Tibial artery (tissue), 4 donors: ENCODE data around the gene CHN1.

Experiments used
- DNase-seq, 2 donors: peaks; one replicate each; pipeline ENCODE4 v3.0.0-alpha.2; 2019
- H3K27ac ChIP-seq, 2 donors: fragments of 200-600 bp; sonication (generic) in 1 of 2; 1 replicate in 1 of 2; 2 replicates in 1 of 2; pipeline ENCODE4 v1.5.1; 2018 to 2019; ENCODE audit warnings: mild to moderate bottlenecking in 1 of 2
- H3K27me3 ChIP-seq, 2 donors: fragments of 200-600 bp; sonication (generic) in 1 of 2; one replicate each; pipeline versions ENCODE4 v1.5.1 to v1.6.0; 2016 to 2019
- H3K36me3 ChIP-seq, 3 donors: fragments of 200-600 bp; sonication (generic) in 2 of 3; one replicate each; pipeline ENCODE4 v1.5.1; 2016 to 2019; ENCODE audit warnings: mild to moderate bottlenecking in 2 of 3
- H3K4me1 ChIP-seq, 4 donors: fragments of 200-600 bp; sonication (generic) in 2 of 4; 1 replicate in 3 of 4; 2 replicates in 1 of 4; pipeline ENCODE4 v1.5.1; 2016 to 2019
- H3K4me3 ChIP-seq, 2 donors: fragments of 200-600 bp; sonication (generic) in 1 of 2; 1 replicate in 1 of 2; 2 replicates in 1 of 2; pipeline ENCODE4 v1.5.1; 2018 to 2019; ENCODE audit warnings: mild to moderate bottlenecking in 2 of 2
- H3K9me3 ChIP-seq, 3 donors: fragments of 200-600 bp; sonication (generic) in 1 of 3; one replicate each; pipeline ENCODE4 v1.5.1; 2016 to 2019
- CTCF ChIP-seq, 2 experiments: fragments of 200-600 bp in 1 of 2; fragments of 450-650 bp in 1 of 2; IDR thresholded peaks; one replicate each; pipeline ENCODE4 v1.5.1; 2017 to 2019; ENCODE audit warnings: antibody characterized with exemption in 2 of 2, mild to moderate bottlenecking in 1 of 2, moderate library complexity in 1 of 2
- intact Hi-C: fragments of 100-400 bp; cut with DNase I; formaldehyde crosslinking; loops from one replicate; pipeline ENCODE4 v1.15.0; 2023; ENCODE audit warnings: low total_unique reads

CHN1 gene

GRCh38 chr2:174800436-174801205 is 204.6 kb downstream of the CHN1 start:
- no peaks in the 10 kb centered on the region for H3K4me1 ChIP-seq
- H3K4me3 ChIP-seq = no peak overlapping the region
- no peaks in the 10 kb centered on the region for H3K9me3 ChIP-seq
- peaks cover 0 to 10% (median 0%) of the 10 kb centered on the region in 3 donors for H3K36me3 ChIP-seq
- intact Hi-C loops = no loop called here
- no peak for TF ChIP-seq CTCF (IDR thresholded peaks at IDR 0.05)
- DNase-seq = no peak
- no peak overlapping the region for H3K27ac ChIP-seq
- no peaks in the 10 kb centered on the region for H3K27me3 ChIP-seq

- no peak overlapping the region for H3K4me3 ChIP-seq
- no peaks in the 10 kb centered on the region for H3K27me3 ChIP-seq
- H3K9me3 ChIP-seq = no peaks in the 10 kb centered on the region
- H3K27ac ChIP-seq = no peak overlapping the region
- TF ChIP-seq CTCF (IDR thresholded peaks at IDR 0.05) = no peak
- H3K36me3 ChIP-seq = peaks cover 0 to 10% (median 0%) of the 10 kb centered on the region in 3 donors
- intact Hi-C loops = no loop called here
- H3K4me1 ChIP-seq = no peaks in the 10 kb centered on the region
- no peak for DNase-seq
Observed at GRCh38 chr2:174798801-174799200, 206.4 kb downstream of the CHN1 start.

GRCh38 chr2:174797781-174798276 is 207.4 kb downstream of the CHN1 start:
- no peak for DNase-seq
- Histone ChIP-seq H3K27ac (no peak overlapping the region), H3K4me1 (no peaks in the 10 kb centered on the region), H3K36me3 (peaks cover 0 to 10% (median 0%) of the 10 kb centered on the region in 3 donors), H3K4me3 (no peak overlapping the region), H3K9me3 (no peaks in the 10 kb centered on the region), H3K27me3 (no peaks in the 10 kb centered on the region)
- TF ChIP-seq CTCF (IDR thresholded peaks at IDR 0.05) = no peak
- intact Hi-C loops = no loop called here

- no peak for TF ChIP-seq CTCF (IDR thresholded peaks at IDR 0.05)
- intact Hi-C loops = no loop called here
- H3K36me3 ChIP-seq = peaks cover 0 to 10% (median 0%) of the 10 kb centered on the region in 3 donors
- H3K27me3 ChIP-seq = no peaks in the 10 kb centered on the region
- H3K4me3 ChIP-seq = no peak overlapping the region
- no peaks in the 10 kb centered on the region for H3K4me1 ChIP-seq
- H3K27ac ChIP-seq = no peak overlapping the region
- H3K9me3 ChIP-seq = no peaks in the 10 kb centered on the region
- no peak for DNase-seq
Observed at GRCh38 chr2:174796319-174796771, 208.8 kb downstream of the CHN1 start.

- H3K4me3 ChIP-seq = no peak overlapping the region
- no peaks in the 10 kb centered on the region for H3K27me3 ChIP-seq
- no peaks in the 10 kb centered on the region for H3K9me3 ChIP-seq
- no peak for TF ChIP-seq CTCF (IDR thresholded peaks at IDR 0.05)
- peaks cover 0 to 8% (median 0%) of the 10 kb centered on the region in 3 donors for H3K36me3 ChIP-seq
- no peak for DNase-seq
- no peaks in the 10 kb centered on the region for H3K4me1 ChIP-seq
- H3K27ac ChIP-seq = no peak overlapping the region
- intact Hi-C loops = no loop called here
Observed at GRCh38 chr2:174794851-174795374, 210.3 kb downstream of the CHN1 start.
